ENCODE measurements around the gene IGFBP5. TPM values are rescaled to one million over a fixed set of nuclear protein-coding genes. Genes with fewer than 3 reads are reported as not detected.
A peak's percentile ranks its signal among the peaks of the same experiment; 100 is the strongest.

Gene IGFBP5
- total RNA-seq, 2 donors from 2014 or later = 162 to 319 TPM

DNA sequence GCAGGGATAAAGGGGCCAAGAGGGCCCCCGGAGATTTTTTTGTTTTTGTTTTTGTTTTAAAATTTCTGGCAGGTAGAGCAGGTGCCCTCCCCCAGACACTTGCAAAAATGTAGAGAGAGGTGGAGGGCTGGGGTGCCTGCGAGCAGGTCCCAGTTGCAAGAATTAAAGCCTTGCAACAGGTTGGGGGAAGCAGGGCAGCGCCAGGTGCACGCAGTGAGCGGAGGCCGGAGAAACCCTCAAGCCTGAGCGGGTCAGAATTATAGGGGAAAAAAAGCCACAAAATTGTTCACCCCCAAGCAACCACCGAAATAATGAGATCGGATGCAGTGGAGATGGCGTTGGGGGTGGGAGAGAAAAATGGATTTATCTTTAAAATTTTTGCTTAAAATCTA lies 527 bp downstream of the IGFBP5 start:
- Histone ChIP-seq H3K36me3 (no peaks in the 10 kb centered on the region), H3K27ac (peak overlapping the region; percentile 62 to 77), H3K27me3 (replicated peaks; ENCODE audit: insufficient read depth) (no peaks in the 10 kb centered on the region), H3K4me3 (peak overlapping the region; percentile 40 to 48), H3K4me1 (replicated peaks) (peaks cover 6% of the 10 kb centered on the region), H3K9me3 (no peaks in the 10 kb centered on the region)
- WGBS = 2% methylated on average over 10 of the region's 10 CpGs
- no peak for DNase-seq (ENCODE audit: low spot score)
- intact Hi-C loops (cut with DNase I) = loop anchor here (2.0 to 5.0 kb wide), 5 partner anchors 554 to 1062 kb away; no protein-coding TSS in a partner anchor
- TF ChIP-seq POLR2AphosphoS5 (IDR thresholded peaks at IDR 0.05) = no peak
- TF ChIP-seq, protein P1, sequence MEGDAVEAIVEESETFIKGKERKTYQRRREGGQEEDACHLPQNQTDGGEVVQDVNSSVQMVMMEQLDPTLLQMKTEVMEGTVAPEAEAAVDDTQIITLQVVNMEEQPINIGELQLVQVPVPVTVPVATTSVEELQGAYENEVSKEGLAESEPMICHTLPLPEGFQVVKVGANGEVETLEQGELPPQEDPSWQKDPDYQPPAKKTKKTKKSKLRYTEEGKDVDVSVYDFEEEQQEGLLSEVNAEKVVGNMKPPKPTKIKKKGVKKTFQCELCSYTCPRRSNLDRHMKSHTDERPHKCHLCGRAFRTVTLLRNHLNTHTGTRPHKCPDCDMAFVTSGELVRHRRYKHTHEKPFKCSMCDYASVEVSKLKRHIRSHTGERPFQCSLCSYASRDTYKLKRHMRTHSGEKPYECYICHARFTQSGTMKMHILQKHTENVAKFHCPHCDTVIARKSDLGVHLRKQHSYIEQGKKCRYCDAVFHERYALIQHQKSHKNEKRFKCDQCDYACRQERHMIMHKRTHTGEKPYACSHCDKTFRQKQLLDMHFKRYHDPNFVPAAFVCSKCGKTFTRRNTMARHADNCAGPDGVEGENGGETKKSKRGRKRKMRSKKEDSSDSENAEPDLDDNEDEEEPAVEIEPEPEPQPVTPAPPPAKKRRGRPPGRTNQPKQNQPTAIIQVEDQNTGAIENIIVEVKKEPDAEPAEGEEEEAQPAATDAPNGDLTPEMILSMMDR (IDR thresholded peaks at IDR 0.05) = no peak
- no peak for TF ChIP-seq POLR2A (IDR thresholded peaks at IDR 0.05)

DNA sequence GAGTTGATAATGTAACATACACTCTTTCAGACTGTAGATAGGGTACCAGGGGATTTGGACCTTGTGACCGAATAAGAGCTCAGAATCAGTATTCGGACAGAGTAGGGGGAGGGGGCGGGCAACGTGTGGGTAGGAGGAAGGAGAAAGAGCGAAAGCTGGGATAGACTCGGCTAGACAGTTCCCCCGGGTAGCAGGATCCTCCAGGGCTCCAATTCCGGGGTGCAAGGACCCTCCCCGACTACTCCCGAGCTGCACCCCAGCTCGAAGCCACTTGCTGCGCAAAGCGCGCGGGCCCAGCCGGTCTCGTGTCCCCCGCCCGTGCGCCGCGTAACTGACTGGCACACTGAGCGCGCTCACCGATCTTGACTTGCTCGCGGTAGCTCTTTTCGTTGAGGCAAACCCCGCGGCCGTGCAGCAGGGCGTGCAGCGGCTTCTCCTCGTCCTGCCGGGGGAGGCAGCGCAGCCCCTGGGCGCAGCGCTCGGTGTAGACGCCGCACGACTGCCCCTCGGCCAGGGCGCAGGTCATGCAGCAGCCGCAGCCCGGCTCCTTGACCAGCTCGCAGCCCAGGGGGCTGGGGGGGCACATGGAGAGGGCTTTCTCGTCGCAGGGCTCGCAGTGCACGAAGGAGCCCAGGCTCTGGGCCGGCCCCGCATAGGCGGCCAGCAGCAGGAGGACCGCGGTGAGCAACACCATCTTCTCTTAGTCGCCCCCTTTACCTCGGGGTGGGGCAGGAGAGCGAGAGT lies 1.1 kb downstream of the IGFBP5 start:
- H3K4me1 ChIP-seq (replicated peaks) = peaks cover 6% of the 10 kb centered on the region
- WGBS = 2% methylated on average over 59 of the region's 59 CpGs
- peak; percentile 53 for DNase-seq (ENCODE audit: low spot score)
- H3K9me3 ChIP-seq = no peaks in the 10 kb centered on the region
- no peaks in the 10 kb centered on the region for H3K27me3 ChIP-seq (replicated peaks; ENCODE audit: insufficient read depth)
- TF ChIP-seq POLR2A (IDR thresholded peaks at IDR 0.05) = no peak
- TF ChIP-seq, protein P1 (IDR thresholded peaks at IDR 0.05) = no peak
- no peak for TF ChIP-seq POLR2AphosphoS5 (IDR thresholded peaks at IDR 0.05)
- peak overlapping the region; percentile 62 to 77 for H3K27ac ChIP-seq
- no peaks in the 10 kb centered on the region for H3K36me3 ChIP-seq
- intact Hi-C loops (cut with DNase I) = loop anchor here (2.0 kb wide), 2 partner anchors 555 to 667 kb away; no protein-coding TSS in a partner anchor
- peak overlapping the region; percentile 40 to 48 for H3K4me3 ChIP-seq

DNA sequence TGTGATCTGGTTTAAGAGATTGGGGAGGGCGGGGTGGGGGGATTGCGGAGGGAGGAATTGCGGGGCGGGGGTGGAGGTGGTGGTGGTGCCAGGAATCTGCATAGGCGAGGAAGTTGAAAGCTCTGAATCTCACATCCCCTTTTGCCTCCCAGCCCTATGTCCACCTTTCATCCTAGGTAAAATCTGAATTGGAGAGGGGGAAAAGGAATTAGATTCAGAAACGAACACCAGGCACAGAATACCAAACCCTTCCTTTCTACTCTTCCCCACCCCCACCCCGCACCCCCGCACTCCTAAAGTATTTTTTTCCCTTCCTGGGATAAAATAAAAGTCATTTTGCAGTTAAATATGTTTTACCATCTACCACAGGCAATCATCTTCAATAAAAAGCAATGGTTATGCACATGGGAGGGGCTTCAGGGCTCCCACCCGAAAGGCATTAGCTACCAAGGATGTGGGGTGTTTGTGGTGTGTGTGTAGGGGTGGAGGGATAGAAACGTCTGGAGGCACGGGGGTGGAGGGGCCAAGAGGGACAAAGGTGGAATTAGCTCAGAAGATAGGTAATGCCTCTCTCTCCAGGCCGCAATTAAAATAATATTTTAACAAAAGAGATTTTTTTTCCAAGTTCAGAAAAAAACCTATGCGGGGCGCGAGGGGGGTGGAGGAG lies 1.8 kb downstream of the IGFBP5 start:
- peak overlapping the region; percentile 40 to 48 for H3K4me3 ChIP-seq
- no peak for DNase-seq (ENCODE audit: low spot score)
- TF ChIP-seq POLR2AphosphoS5 (IDR thresholded peaks at IDR 0.05) = no peak
- TF ChIP-seq, protein P1 (IDR thresholded peaks at IDR 0.05) = no peak
- TF ChIP-seq POLR2A (IDR thresholded peaks at IDR 0.05) = no peak
- no peaks in the 10 kb centered on the region for H3K36me3 ChIP-seq
- no peaks in the 10 kb centered on the region for H3K9me3 ChIP-seq
- intact Hi-C loops (cut with DNase I) = loop anchor here (2.0 kb wide), 2 partner anchors 555 to 667 kb away; no protein-coding TSS in a partner anchor
- H3K4me1 ChIP-seq (replicated peaks) = peaks cover 9% of the 10 kb centered on the region
- no peaks in the 10 kb centered on the region for H3K27me3 ChIP-seq (replicated peaks; ENCODE audit: insufficient read depth)
- peak overlapping the region; percentile 62 to 77 for H3K27ac ChIP-seq
- WGBS = 5% methylated on average over 15 of the region's 15 CpGs

DNA sequence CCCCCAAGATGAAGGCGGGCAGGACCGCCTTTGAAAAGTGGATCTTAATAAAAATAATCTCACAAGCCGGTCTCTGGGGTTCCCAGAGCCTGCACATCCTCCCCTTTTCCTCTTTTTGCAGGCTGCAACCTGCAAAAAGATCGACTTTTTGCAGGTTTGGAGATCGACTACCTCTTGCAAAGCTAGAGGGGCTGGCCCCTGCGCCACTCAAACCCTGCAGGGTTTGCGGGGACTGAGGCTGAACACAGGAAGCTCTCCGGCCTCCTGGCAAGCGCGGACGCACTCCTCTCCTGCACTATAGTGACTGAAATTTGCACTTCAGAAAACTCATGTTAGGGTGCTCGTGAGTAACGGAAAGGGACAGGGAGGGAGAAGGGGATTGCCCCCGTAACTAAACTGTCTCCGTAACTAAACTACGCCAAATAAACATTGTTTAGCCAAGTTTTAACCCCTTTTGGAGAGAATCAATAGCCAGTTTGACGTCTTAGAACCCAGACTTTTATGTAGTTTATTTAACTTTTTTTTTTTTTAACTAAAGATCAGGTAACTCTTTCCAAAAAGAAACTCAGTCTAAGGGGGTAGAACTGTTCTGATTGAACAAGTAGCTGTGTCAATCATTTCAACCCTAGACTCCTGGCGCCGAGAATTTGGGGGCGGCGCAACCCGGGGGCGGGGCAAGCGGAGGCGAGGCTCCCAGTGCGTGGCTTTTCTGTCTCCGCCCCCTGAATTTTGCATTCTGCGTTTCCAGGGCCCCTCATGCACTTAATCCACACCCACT lies 2.5 kb downstream of the IGFBP5 start:
- TF ChIP-seq POLR2A (IDR thresholded peaks at IDR 0.05) (no peak), POLR2AphosphoS5 (IDR thresholded peaks at IDR 0.05) (peak; percentile 5)
- Histone ChIP-seq H3K9me3 (no peaks in the 10 kb centered on the region), H3K4me1 (replicated peaks) (peaks cover 9% of the 10 kb centered on the region), H3K4me3 (peak overlapping the region; percentile 40 to 48), H3K27me3 (replicated peaks; ENCODE audit: insufficient read depth) (no peaks in the 10 kb centered on the region), H3K36me3 (no peaks in the 10 kb centered on the region), H3K27ac (peak overlapping the region; percentile 62 to 77)
- intact Hi-C loops (cut with DNase I) = no loop called here
- peak; percentile 53 for DNase-seq (ENCODE audit: low spot score)
- WGBS = under 1% methylated on average over 28 of the region's 28 CpGs
